Measurements from ENCODE around the gene SENP6.
"Not testable (repeated sequence)": the region's sequence is repeated elsewhere in the genome, so short reads cannot be mapped to it uniquely, and the experiment has no call there.

The SENP6 gene

DNA sequence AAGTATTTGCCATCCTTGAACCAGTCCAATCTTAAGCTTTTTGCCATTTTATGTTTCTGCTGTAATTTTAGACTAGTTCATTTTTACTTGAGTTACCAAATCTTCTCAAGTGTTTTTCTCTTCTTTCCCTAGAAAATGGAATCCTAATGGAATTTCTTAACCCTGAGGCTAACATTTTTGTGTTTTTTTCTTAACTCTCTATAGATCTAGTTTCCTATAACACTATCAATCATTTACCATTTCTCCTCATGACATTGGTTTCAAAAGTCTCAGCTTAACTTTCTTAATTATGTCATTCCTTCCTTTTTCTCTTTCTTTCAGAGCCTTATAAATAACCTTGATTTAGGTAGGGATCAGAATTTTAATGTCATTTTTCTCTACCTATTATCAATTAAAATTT lies 54.8 kb downstream of the SENP6 start:
- in situ Hi-C loops (cut with MboI; ENCODE audit: low sequenced_read_pairs): no loop called here

GRCh38 chr6:75657327-75657726 lies 55.6 kb downstream of the SENP6 start:
- in situ Hi-C loops (cut with MboI; ENCODE audit: low sequenced_read_pairs): no loop called here

DNA sequence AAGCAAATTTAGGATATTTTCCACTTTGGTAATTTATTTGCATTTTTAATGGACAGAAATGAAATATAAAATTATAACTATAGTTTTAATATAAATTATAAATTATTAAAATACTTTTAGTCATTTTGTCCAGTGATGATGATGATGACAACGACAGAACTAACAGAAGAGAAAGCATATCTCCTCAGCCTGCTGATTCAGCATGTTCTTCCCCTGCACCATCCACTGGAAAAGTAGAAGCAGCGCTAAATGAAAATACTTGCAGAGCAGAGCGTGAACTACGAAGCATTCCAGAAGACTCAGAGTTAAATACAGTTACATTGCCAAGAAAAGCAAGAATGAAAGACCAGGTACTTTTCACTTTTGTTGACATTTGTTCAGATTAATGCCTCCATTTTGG lies 64.9 kb downstream of the SENP6 start:
- in situ Hi-C loops (cut with MboI; ENCODE audit: low sequenced_read_pairs): no loop called here

DNA sequence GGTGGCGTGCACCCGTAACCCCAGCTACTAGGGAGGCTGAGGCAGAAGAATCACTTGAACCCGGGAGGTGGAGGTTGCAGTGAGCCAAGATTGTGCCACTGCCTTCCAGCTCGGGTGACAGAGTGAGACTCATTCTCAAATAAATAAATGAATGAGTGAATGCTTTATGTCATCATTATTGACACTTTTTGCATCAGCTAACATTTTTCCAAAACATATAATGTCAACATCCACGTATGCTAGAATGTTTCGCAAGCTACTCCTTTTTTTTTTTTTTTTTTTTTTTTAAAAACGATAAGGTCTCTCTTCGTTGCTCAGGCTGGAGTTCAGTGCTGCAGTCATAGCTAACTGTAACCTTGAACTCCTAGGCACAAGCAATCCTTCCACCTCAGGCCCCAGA lies 72.2 kb downstream of the SENP6 start:
- in situ Hi-C loops (cut with MboI; ENCODE audit: low sequenced_read_pairs): no loop called here

DNA sequence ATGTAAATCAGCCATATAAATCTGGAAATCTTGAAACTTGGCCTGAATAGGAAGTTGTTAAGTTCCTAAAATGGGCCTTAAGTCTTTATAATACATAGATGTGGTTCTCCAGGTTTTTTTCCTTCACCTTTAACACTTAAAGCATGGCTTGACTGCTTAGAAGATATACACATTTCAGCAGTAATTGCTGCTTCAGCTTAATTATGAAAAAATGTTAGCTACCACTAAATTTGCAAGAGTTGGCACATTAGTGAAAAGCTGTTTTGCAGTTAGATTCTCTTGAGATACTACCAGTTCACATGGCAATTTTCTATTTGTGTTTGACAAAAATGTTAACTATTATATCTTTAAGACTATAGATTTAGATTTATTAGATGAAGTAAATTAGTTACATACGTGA lies 74.7 kb downstream of the SENP6 start:
- in situ Hi-C loops (cut with MboI; ENCODE audit: low sequenced_read_pairs): no loop called here

DNA sequence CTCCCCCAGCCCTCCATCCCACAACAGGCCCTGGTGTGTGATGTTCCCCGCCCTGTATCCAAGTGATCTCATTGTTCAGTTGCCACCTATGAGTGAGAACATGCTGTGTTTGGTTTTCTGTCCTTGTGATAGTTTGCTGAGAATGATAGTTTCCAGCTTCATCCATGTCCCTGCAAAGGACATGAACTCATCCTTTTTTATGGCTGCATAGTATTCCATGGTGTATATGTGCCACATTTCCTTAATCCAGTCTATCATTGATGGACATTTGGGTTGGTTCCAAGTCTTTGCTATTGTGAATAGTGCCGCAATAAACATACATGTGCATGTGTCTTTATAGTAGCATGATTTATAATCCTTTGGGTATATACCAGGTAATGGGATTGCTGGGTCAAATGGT lies 80.9 kb downstream of the SENP6 start:
- in situ Hi-C loops (cut with MboI; ENCODE audit: low sequenced_read_pairs): not testable (repeated sequence)

- in situ Hi-C loops (cut with MboI; ENCODE audit: low sequenced_read_pairs): not testable (repeated sequence)
Observed at GRCh38 chr6:75683005-75683404, 81.3 kb downstream of the SENP6 start.

GRCh38 chr6:75687535-75687934 lies 85.9 kb downstream of the SENP6 start:
- in situ Hi-C loops (cut with MboI; ENCODE audit: low sequenced_read_pairs): not testable (repeated sequence)

- in situ Hi-C loops (cut with MboI; ENCODE audit: low sequenced_read_pairs): not testable (repeated sequence)
Observed at GRCh38 chr6:75687937-75688336, 86.3 kb downstream of the SENP6 start.

DNA sequence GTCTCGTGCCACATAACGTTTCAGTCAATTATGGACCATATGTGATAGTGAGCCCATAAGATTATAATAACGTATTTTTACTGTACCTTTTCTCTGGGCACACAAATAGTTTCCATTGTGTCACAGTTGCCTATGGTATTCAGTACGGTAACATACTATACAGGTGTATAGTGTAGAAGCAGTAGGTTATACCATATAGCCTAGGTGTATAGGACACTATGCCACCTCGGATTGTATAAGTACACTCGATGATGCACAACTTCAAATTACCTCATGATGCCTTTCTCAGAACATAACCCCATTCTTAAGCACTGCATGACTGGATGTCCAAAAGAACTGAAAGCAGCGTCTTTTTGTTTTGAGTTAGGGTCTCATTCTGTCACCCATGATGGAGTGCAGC lies 87.9 kb downstream of the SENP6 start:
- in situ Hi-C loops (cut with MboI; ENCODE audit: low sequenced_read_pairs): no loop called here

DNA sequence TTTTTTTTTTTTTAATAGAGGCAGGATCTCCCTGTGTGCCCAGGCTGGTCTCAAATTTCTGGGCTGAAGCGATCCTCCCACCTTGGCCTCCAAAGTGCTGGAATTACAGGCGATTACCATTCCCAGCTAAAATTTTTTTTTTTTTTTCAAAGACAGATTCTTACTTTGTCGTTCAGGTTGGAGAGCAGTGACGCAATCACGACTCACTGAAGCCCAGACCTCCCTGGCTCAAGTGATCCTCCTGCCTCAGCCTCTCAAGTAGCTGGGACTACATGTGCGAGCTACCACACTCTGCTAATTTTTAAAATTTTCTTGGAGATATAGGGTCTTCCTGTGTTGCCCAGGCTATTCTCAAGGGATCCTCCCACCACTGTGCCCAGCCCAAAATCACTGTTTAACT lies 89.3 kb downstream of the SENP6 start:
- in situ Hi-C loops (cut with MboI; ENCODE audit: low sequenced_read_pairs): no loop called here

GRCh38 chr6:75693534-75693933 lies 91.9 kb downstream of the SENP6 start:
- in situ Hi-C loops (cut with MboI; ENCODE audit: low sequenced_read_pairs): no loop called here

- in situ Hi-C loops (cut with MboI; ENCODE audit: low sequenced_read_pairs): no loop called here
Observed at GRCh38 chr6:75694406-75694805, 92.7 kb downstream of the SENP6 start.

DNA sequence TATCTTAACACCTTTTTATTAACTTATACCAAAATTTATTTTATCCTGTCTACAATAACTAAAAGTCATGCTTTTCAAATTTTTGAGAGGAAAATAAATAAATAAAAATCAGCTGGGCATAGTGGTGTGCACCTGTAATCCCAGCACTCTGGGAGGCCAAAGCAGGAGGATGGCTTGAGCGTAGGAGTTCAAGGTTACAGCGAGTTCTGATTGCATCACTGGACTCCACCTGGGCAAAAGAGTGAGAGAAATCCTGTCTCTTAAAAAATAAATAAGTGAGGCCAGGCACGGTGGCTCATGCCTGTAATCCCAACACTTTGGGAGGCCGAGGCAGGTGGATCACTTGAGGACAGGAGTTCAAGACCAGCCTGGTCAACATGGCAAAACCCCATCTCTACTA lies 106.7 kb downstream of the SENP6 start:
- in situ Hi-C loops (cut with MboI; ENCODE audit: low sequenced_read_pairs): not testable (repeated sequence)

GRCh38 chr6:75711173-75711572 lies 109.5 kb downstream of the SENP6 start:
- in situ Hi-C loops (cut with MboI; ENCODE audit: low sequenced_read_pairs): no loop called here

GRCh38 chr6:75719133-75719532 lies 117.5 kb downstream of the SENP6 start:
- in situ Hi-C loops (cut with MboI; ENCODE audit: low sequenced_read_pairs): no loop called here

DNA sequence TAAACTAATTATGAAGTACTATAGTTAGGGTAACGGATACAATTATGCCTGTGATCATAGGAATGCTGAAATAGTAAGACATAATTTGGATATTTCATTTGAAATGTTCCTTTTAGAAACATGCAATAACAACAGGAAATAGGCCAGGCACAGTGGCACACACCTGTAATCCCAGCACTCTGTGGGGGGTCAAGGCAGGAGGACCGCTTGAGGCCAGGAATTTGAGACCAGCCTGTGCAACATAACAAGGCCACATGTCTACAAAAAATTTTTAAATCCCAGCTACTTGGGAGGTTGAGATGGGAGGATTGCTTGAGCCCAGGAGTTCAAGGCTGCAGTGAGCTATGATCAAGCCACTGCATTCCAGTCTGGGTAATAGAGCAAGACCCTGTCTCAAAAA lies 121.7 kb downstream of the SENP6 start:
- in situ Hi-C loops (cut with MboI; ENCODE audit: low sequenced_read_pairs): no loop called here

DNA sequence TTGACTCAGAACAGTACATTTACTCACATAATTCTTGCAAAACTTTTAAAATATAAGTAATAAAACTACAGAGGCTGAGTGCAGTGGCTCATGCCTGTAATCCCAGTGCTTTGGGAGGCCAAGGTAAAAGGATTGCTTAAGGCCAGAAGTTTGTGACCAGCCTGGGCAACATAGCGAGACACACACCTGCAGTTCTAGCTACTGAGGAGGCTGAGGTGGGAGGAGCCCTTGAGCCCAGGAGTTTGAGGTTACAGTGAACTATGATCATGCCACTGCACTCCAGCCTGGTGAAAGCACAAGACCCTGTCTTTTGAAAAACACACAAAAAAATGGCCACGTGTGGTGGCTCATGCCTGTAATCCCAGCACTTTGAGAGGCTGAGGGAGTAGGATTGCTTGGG lies 125.5 kb downstream of the SENP6 start:
- in situ Hi-C loops (cut with MboI; ENCODE audit: low sequenced_read_pairs): no loop called here

- in situ Hi-C loops (cut with MboI; ENCODE audit: low sequenced_read_pairs): not testable (repeated sequence)
Observed at GRCh38 chr6:75731029-75731428, 129.3 kb downstream of the SENP6 start.

DNA sequence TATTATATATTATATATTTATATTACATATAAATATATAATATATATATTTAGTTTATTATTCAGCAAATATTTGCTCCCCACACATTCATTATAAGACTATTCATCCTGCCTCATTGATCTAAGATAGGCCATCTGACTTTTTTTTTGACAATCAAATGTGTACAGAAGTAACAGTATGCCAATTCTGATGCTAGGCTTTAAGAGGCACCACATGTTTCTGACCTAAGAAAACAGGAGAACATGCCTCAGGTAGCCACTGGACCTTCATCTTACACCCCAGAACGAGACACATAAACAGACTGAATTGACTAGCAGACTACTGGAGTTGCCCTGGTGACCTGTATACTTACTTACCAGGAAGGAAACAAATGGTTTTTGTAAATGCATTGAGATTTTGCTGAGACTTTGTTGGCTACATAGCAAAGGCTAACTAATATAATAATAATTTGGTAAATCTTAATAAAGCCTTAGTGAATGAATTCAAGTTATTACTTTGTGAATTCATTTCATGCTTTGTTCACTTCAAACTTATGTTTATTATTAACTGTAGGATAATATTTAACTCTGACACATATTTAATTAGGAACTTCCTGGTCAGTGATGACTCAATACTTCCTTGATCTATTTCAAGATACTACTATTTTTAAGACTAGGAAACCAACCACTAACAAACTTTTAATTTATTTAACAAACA lies 134.0 kb downstream of the SENP6 start:
- in situ Hi-C loops (cut with MboI; ENCODE audit: low sequenced_read_pairs): no loop called here

- in situ Hi-C loops (cut with MboI; ENCODE audit: low sequenced_read_pairs): no loop called here
Observed at GRCh38 chr6:75743971-75744370, 142.3 kb downstream of the SENP6 start.

- in situ Hi-C loops (cut with MboI; ENCODE audit: low sequenced_read_pairs): no loop called here
Observed at GRCh38 chr6:75745404-75745803, 143.7 kb downstream of the SENP6 start.

GRCh38 chr6:75746221-75746620 lies 144.5 kb downstream of the SENP6 start:
- in situ Hi-C loops (cut with MboI; ENCODE audit: low sequenced_read_pairs): no loop called here

Measured in HL-60/S4 (cell line).